GM12878 (cell line): Measurements from ENCODE around the gene ARHGAP26. TPM values are rescaled to one million over a fixed set of nuclear protein-coding genes. Genes with fewer than 3 reads are reported as not detected.
A peak's percentile ranks its signal among the peaks of the same experiment; 100 is the strongest.

ENCODE experiments used
- ATAC-seq: fragments of 200-7000 bp; cut with Tn5 transposase; 3 replicates; pipeline ENCODE4 v1.9.1; 2020; ENCODE audit warnings: mild to moderate bottlenecking, moderate library complexity
- BruUV-seq: library from RNA; stranded (reverse); fragments of 400-500 nt; replicated peaks from 2 replicates; lab custom pipeline; 2021; lab: Mats Ljungman, UMichigan
- CTCF ChIA-PET: fragments of 300-600 bp; sonication (Branson Sonifier 250); formaldehyde crosslinking; extraction: SDS; loops from one replicate; lab custom pipeline; 2021; ENCODE audit warnings: inconsistent platforms; lab: Yijun Ruan, JAX
- POLR2A ChIA-PET: fragments of 350-600 bp; formaldehyde crosslinking; extraction: SDS; loops from one replicate; lab custom pipeline; 2021; ENCODE audit warnings: inconsistent platforms; lab: Charles Lee
- RAD21 ChIA-PET: fragments of 300-600 bp; sonication (Branson Sonifier 250); formaldehyde crosslinking; loops from one replicate; lab custom pipeline; 2023; ENCODE audit warnings: antibody characterized with exemption; ENCODE audit not compliant: unreplicated experiment; lab: Charles Lee
- SMC1A ChIA-PET: fragments of 300-600 bp; sonication (Branson Sonifier 250); formaldehyde crosslinking; loops from one replicate; lab custom pipeline; 2023; ENCODE audit not compliant: unreplicated experiment, uncharacterized antibody; lab: Charles Lee
- DNase-seq: peaks from one replicate; pipeline ENCODE4 v3.0.0-alpha.2; 2011; ENCODE audit warnings: low read depth, low spot score
- FAIRE-seq: peaks from 3 replicates; lab custom pipeline; 2011; peaks lifted over from hg19 to GRCh38; lab: Jason Lieb, UNC
- H2AFZ ChIP-seq: 2 replicates; pipeline ENCODE4 v1.6.0; 2011; ENCODE audit warnings: low read depth, low read length, control low read depth; ENCODE audit not compliant: control insufficient read depth
- H3K27ac ChIP-seq: 2 replicates; pipeline ENCODE4 v1.5.1; 2011; ENCODE audit warnings: control low read depth; ENCODE audit not compliant: control insufficient read depth, insufficient read depth
- H3K27me3 ChIP-seq, 2 experiments: replicated peaks in 1 of 2; 2 replicates each; pipeline versions ENCODE4 v1.6.0 to v1.6.1; 2011; ENCODE audit warnings: low read length in 1 of 2; ENCODE audit not compliant: control insufficient read depth in 2 of 2, insufficient read depth in 2 of 2
- H3K36me3 ChIP-seq, 2 experiments: 2 replicates each; pipeline ENCODE4 v1.5.1; 2011; ENCODE audit warnings: low read length in 1 of 2; ENCODE audit not compliant: control insufficient read depth in 2 of 2, insufficient read depth in 2 of 2
- H3K4me1 ChIP-seq: 2 replicates; pipeline ENCODE4 v1.6.1; 2011; ENCODE audit warnings: mild to moderate bottlenecking, low read length, moderate library complexity, mixed read lengths; ENCODE audit not compliant: control insufficient read depth, insufficient read depth
- H3K4me2 ChIP-seq: 2 replicates; pipeline ENCODE4 v1.6.0; 2011; ENCODE audit warnings: control low read depth; ENCODE audit not compliant: control insufficient read depth, insufficient read depth
- H3K4me3 ChIP-seq: fragments of 200-600 bp; sonication (generic); 2 replicates; pipeline ENCODE4 v1.5.1; 2016
- H3K79me2 ChIP-seq: 2 replicates; pipeline ENCODE4 v1.6.0; 2011; ENCODE audit warnings: low read length; ENCODE audit not compliant: control insufficient read depth, insufficient read depth
- H3K9ac ChIP-seq: 2 replicates; pipeline ENCODE4 v1.8.0; 2011; ENCODE audit warnings: low read length, control low read depth, mixed read lengths; ENCODE audit not compliant: control insufficient read depth, insufficient read depth
- H3K9me3 ChIP-seq: replicated peaks from 3 replicates; pipeline ENCODE4 v1.5.1; 2011; ENCODE audit warnings: mild to moderate bottlenecking, low read length; ENCODE audit not compliant: control insufficient read depth, insufficient read depth
- H4K20me1 ChIP-seq: 2 replicates; pipeline ENCODE4 v1.6.0; 2011; ENCODE audit not compliant: control insufficient read depth, insufficient read depth
- BACH1 ChIP-seq: fragments of 450-650 bp; IDR thresholded peaks from 2 replicates; pipeline ENCODE4 v1.6.1; 2017; ENCODE audit warnings: mild to moderate bottlenecking, borderline replicate concordance
- EZH2 ChIP-seq: IDR thresholded peaks from 2 replicates; pipeline ENCODE4 v1.6.1; 2012; ENCODE audit warnings: low read depth, mild to moderate bottlenecking, control low read depth, inconsistent platforms, low read length, borderline replicate concordance; ENCODE audit not compliant: control insufficient read depth
- GABPA ChIP-seq: IDR thresholded peaks from 2 replicates; pipeline ENCODE4 v1.6.1; 2014; ENCODE audit warnings: antibody characterized with exemption, low read depth, mild to moderate bottlenecking, inconsistent platforms
- KAT2A ChIP-seq: conservative IDR thresholded peaks from 2 replicates; pipeline ENCODE4 v1.6.1; 2011; ENCODE audit warnings: low read depth, low read length; ENCODE audit not compliant: control insufficient read depth
- MLLT1 ChIP-seq: fragments of 450-650 bp; IDR thresholded peaks from 2 replicates; pipeline ENCODE4 v1.6.1; 2016; ENCODE audit warnings: mild to moderate bottlenecking
- MTA3 ChIP-seq: IDR thresholded peaks from 2 replicates; pipeline ENCODE4 v1.6.1; 2012; ENCODE audit warnings: low read length, inconsistent platforms, borderline replicate concordance
- NR2C1 ChIP-seq: fragments of 450-650 bp; IDR thresholded peaks from 2 replicates; pipeline ENCODE4 v1.6.1; 2017; ENCODE audit warnings: antibody characterized with exemption, mild to moderate bottlenecking, moderate library complexity
- PAX8 ChIP-seq: fragments of 450-650 bp; IDR thresholded peaks from 2 replicates; pipeline ENCODE4 v1.6.1; 2017; ENCODE audit warnings: mild to moderate bottlenecking, moderate library complexity
- PKNOX1 ChIP-seq: fragments of 450-650 bp; IDR thresholded peaks from 2 replicates; pipeline ENCODE4 v1.6.1; 2016; ENCODE audit warnings: mild to moderate bottlenecking
- POLR2A ChIP-seq: IDR thresholded peaks from 2 replicates; pipeline ENCODE4 v1.6.1; 2011; ENCODE audit warnings: low read depth, mild to moderate bottlenecking, low read length
- PRDM15 ChIP-seq: fragments of 450-650 bp; formaldehyde crosslinking; IDR thresholded peaks from 2 replicates; pipeline ENCODE4 v1.4.0; 2020; ENCODE audit warnings: mild to moderate bottlenecking, moderate library complexity
- SIN3A ChIP-seq: IDR thresholded peaks from 2 replicates; pipeline ENCODE4 v1.6.1; 2012; ENCODE audit warnings: low read depth, low read length, improper control_type of control experiment
- TCF12 ChIP-seq: IDR thresholded peaks from 2 replicates; pipeline ENCODE4 v1.6.1; 2011; ENCODE audit warnings: low read depth, mild to moderate bottlenecking, low read length
- USF1 ChIP-seq: IDR thresholded peaks from 2 replicates; pipeline ENCODE4 v1.6.1; 2011; ENCODE audit warnings: borderline replicate concordance, low read depth, mild to moderate bottlenecking, moderate library complexity, mixed read lengths, low read length; ENCODE audit not compliant: insufficient read depth; ENCODE audit errors: extremely low read length
- YY1 ChIP-seq: IDR thresholded peaks from 2 replicates; pipeline ENCODE4 v1.6.1; 2011; ENCODE audit warnings: low read depth, mild to moderate bottlenecking, low read length
- WGBS: methylation state at CpG from one replicate; pipeline ENCODE4 v1.1.6; 2016; ENCODE audit warnings: low lambda C conversion rate; ENCODE audit not compliant: insufficient replicate concordance, insufficient coverage; ENCODE audit errors: missing lambda C conversion rate; 5-methylcytosine and 5-hydroxymethylcytosine counted together
- in situ Hi-C: fragments of 300-500 bp; cut with MboI; formaldehyde crosslinking; loops from 9 replicates; pipeline ENCODE4 v1.14.3; 2018; ENCODE audit warnings: mixed read lengths
- intact Hi-C: fragments of 100-400 bp; cut with micrococcal nuclease; formaldehyde crosslinking; loops from one replicate; pipeline ENCODE4 v1.14.2; 2022; ENCODE audit not compliant: unreplicated experiment
- polyA plus RNA-seq, 11 experiments: library from polyadenylated mRNA; depleted of rRNA in 4 of 11; unstranded in 6 of 11; stranded (reverse) in 5 of 11; fragments of >200 nt; fragmentation: Nextera tagmentation in 4 of 11; fragmentation: Illumina TruSeq in 1 of 11; extraction: Ambion mirVana in 4 of 11; extraction: Trizol in 1 of 11; gene quantifications; 1 replicate in 1 of 11; 2 replicates in 10 of 11; pipeline versions ENCODE4 v1.2.1 to v1.2.3, GENCODE V29; 2011 to 2016; ENCODE audit warnings: inconsistent platforms in 2 of 11, missing spikeins in 2 of 11, low read depth in 1 of 11
- total RNA-seq, 4 experiments: library from RNA; depleted of rRNA in 3 of 4; stranded (reverse); fragments of >200 nt in 3 of 4; fragmentation: Illumina TruSeq in 1 of 4; extraction: Trizol in 1 of 4; gene quantifications; 2 replicates each; pipeline versions ENCODE4 v1.2.1 to v1.2.3, GENCODE V29; 2013 to 2021

ARHGAP26 gene
- total and polyA plus RNA-seq, 10 of the 15 experiments (the other 5 are each of a cell fraction or from before 2014, with no cell fraction given) = 9.4 to 41.5 (median 19.3) TPM

- peaks cover 32% of the 10 kb centered on the region for H3K4me1 ChIP-seq
- H3K4me2 ChIP-seq = no peak overlapping the region
- no peaks in the 10 kb centered on the region for H3K27me3 ChIP-seq
- FAIRE-seq = no peak
- no TSS peak for BruUV-seq
- H3K79me2 ChIP-seq = no peaks in the 10 kb centered on the region; the same call in 1 of the 2 replicates
- in situ Hi-C loops = no loop called here
- no peak overlapping the region for H2AFZ ChIP-seq
- peaks cover 0 to 4% of the 10 kb centered on the region in 2 experiments; a peak in 2 of 4 replicates for H3K36me3 ChIP-seq
- CTCF ChIA-PET = interaction anchor here (0.9 to 3.1 kb wide), 8 partner anchors 8 to 100 kb away, joined by 3 to 16 read pairs (median 4); no protein-coding TSS in a partner anchor
- no peak overlapping the region for H3K4me3 ChIP-seq
- no peaks in the 10 kb centered on the region for H4K20me1 ChIP-seq
- no peak for DNase-seq
- intact Hi-C loops = loop anchor here (10.0 kb wide), 1 partner anchor 193 kb away; no protein-coding TSS in a partner anchor
- POLR2A ChIA-PET = interaction anchor here (0.9 to 1.9 kb wide), 12 partner anchors 8 to 108 kb away, joined by 3 to 8 read pairs (median 3); no protein-coding TSS in a partner anchor
- H3K9me3 ChIP-seq = no peaks in the 10 kb centered on the region; the same call in 2 of the 3 replicates
- H3K27ac ChIP-seq = peak overlapping the region; percentile 35
- peak; percentile 57 for ATAC-seq
- SMC1A ChIA-PET = interaction anchor here (0.6 to 17.0 kb wide), 21 partner anchors 8 to 281 kb away, joined by 3 to 271 read pairs (median 6); no protein-coding TSS in a partner anchor
- 52% methylated on average over 3 of the region's 3 CpGs for WGBS
- H3K9ac ChIP-seq = no peak overlapping the region
- RAD21 ChIA-PET = interaction anchor here (0.7 to 3.9 kb wide), 20 partner anchors 9 to 105 kb away, joined by 3 to 17 read pairs (median 8); no protein-coding TSS in a partner anchor
- TF ChIP-seq EZH2 (no peak), SIN3A (no peak), POLR2A (no peak), MTA3 (no peak), USF1 (no peak), KAT2A (no peak), PAX8 (no peak), MLLT1 (no peak), TCF12 (no peak), YY1 (no peak), NR2C1 (no peak), GABPA (no peak), PRDM15 (CRISPR knock-in tag) (no peak), BACH1 (no peak), PKNOX1 (no peak)
Observed at GRCh38 chr5:143118222-143118621, 348.0 kb downstream of the ARHGAP26 start.
